Nephron (organoid): ENCODE results near the gene NXNL2.

Experiments
- H3K27ac Mint-ChIP-seq, 3 experiments: 2 replicates each; pipeline ENCODE4 v1.8.0; 2020; ENCODE audit warnings: mixed read lengths in 3 of 3, mild to moderate bottlenecking in 2 of 3, moderate library complexity in 1 of 3
- H3K27me3 Mint-ChIP-seq: 2 replicates; pipeline ENCODE4 v1.8.0; 2021; ENCODE audit warnings: low read depth, mild to moderate bottlenecking, moderate library complexity, mixed read lengths
- H3K36me3 Mint-ChIP-seq: 2 replicates; pipeline ENCODE4 v1.8.0; 2020; ENCODE audit warnings: low read depth, mixed read lengths
- H3K4me1 Mint-ChIP-seq: 2 replicates; pipeline ENCODE4 v1.8.0; 2020; ENCODE audit warnings: mixed read lengths
- H3K4me3 Mint-ChIP-seq, 3 experiments: 2 replicates each; pipeline ENCODE4 v1.8.0; 2020; ENCODE audit warnings: mild to moderate bottlenecking in 3 of 3, mixed read lengths in 3 of 3, moderate library complexity in 2 of 3
- H3K9me3 Mint-ChIP-seq: 2 replicates; pipeline ENCODE4 v1.8.0; 2020; ENCODE audit warnings: mixed read lengths
- CTCF ChIP-seq, 3 experiments: fragments of 200-600 bp; sonication (generic); IDR thresholded peaks; one replicate each; pipeline ENCODE4 v1.5.0; 2021; ENCODE audit warnings: antibody characterized with exemption in 3 of 3; ENCODE audit not compliant: unreplicated experiment in 3 of 3

NXNL2 gene

GRCh38 chr9:88553350-88553749 is 18.4 kb downstream of the NXNL2 start:
- H3K27me3 Mint-ChIP-seq: no peaks in the 10 kb centered on the region
- peaks cover 5% of the 10 kb centered on the region for H3K4me1 Mint-ChIP-seq
- H3K27ac Mint-ChIP-seq: no peak overlapping the region
- H3K4me3 Mint-ChIP-seq: no peak overlapping the region
- H3K36me3 Mint-ChIP-seq: peaks cover 8% of the 10 kb centered on the region
- peaks cover 5% of the 10 kb centered on the region for H3K9me3 Mint-ChIP-seq
- no peak for TF ChIP-seq CTCF (IDR thresholded peaks at IDR 0.05; ENCODE audit: unreplicated experiment in 3 of 3)

- peaks cover 5% of the 10 kb centered on the region for H3K4me1 Mint-ChIP-seq
- H3K4me3 Mint-ChIP-seq: no peak overlapping the region
- no peaks in the 10 kb centered on the region for H3K36me3 Mint-ChIP-seq
- no peak for TF ChIP-seq CTCF (IDR thresholded peaks at IDR 0.05; ENCODE audit: unreplicated experiment in 3 of 3)
- H3K27me3 Mint-ChIP-seq: no peaks in the 10 kb centered on the region
- no peak overlapping the region for H3K27ac Mint-ChIP-seq
- no peaks in the 10 kb centered on the region for H3K9me3 Mint-ChIP-seq
Observed at GRCh38 chr9:88555268-88555980, 20.4 kb downstream of the NXNL2 start.

GRCh38 chr9:88559661-88560060 is 24.7 kb downstream of the NXNL2 start:
- TF ChIP-seq CTCF (IDR thresholded peaks at IDR 0.05; ENCODE audit: unreplicated experiment in 3 of 3): no peak
- Mint-ChIP-seq H3K27ac (no peak overlapping the region), H3K36me3 (no peaks in the 10 kb centered on the region), H3K4me3 (no peak overlapping the region), H3K27me3 (peaks cover 5% of the 10 kb centered on the region), H3K4me1 (no peaks in the 10 kb centered on the region), H3K9me3 (no peaks in the 10 kb centered on the region)

- H3K4me1 Mint-ChIP-seq: no peaks in the 10 kb centered on the region
- H3K27ac Mint-ChIP-seq: no peak overlapping the region
- peaks cover 5% of the 10 kb centered on the region for H3K27me3 Mint-ChIP-seq
- TF ChIP-seq CTCF (IDR thresholded peaks at IDR 0.05; ENCODE audit: unreplicated experiment in 3 of 3): no peak
- no peaks in the 10 kb centered on the region for H3K9me3 Mint-ChIP-seq
- H3K36me3 Mint-ChIP-seq: no peaks in the 10 kb centered on the region
- H3K4me3 Mint-ChIP-seq: no peak overlapping the region
Observed at GRCh38 chr9:88567870-88568269, 32.9 kb downstream of the NXNL2 start.

- Mint-ChIP-seq H3K4me1 (peaks cover 13% of the 10 kb centered on the region), H3K4me3 (no peak overlapping the region), H3K27ac (no peak overlapping the region), H3K27me3 (no peaks in the 10 kb centered on the region), H3K9me3 (peaks cover 3% of the 10 kb centered on the region), H3K36me3 (no peaks in the 10 kb centered on the region)
- TF ChIP-seq CTCF (IDR thresholded peaks at IDR 0.05; ENCODE audit: unreplicated experiment in 3 of 3): no peak
Observed at GRCh38 chr9:88571419-88571818, 36.4 kb downstream of the NXNL2 start.

- H3K27ac Mint-ChIP-seq: no peak overlapping the region
- H3K9me3 Mint-ChIP-seq: peaks cover 3% of the 10 kb centered on the region
- no peaks in the 10 kb centered on the region for H3K36me3 Mint-ChIP-seq
- peaks cover 6% of the 10 kb centered on the region for H3K27me3 Mint-ChIP-seq
- no peak for TF ChIP-seq CTCF (IDR thresholded peaks at IDR 0.05; ENCODE audit: unreplicated experiment in 3 of 3)
- H3K4me1 Mint-ChIP-seq: peaks cover 13% of the 10 kb centered on the region
- no peak overlapping the region for H3K4me3 Mint-ChIP-seq
Observed at GRCh38 chr9:88572684-88573083, 37.7 kb downstream of the NXNL2 start.
